GM19099 (cell line): ENCODE data around the gene HOXA5.

Experiments used
- POLR2A ChIP-seq: IDR thresholded peaks from 3 replicates; pipeline ENCODE4 v1.6.1; 2011; ENCODE audit warnings: low read depth; ENCODE audit not compliant: insufficient read length; ENCODE audit errors: extremely low read depth

The HOXA5 gene

GRCh38 chr7:27168265-27168947 is 24.9 kb upstream of the HOXA5 start:
- TF ChIP-seq POLR2A, result no peak

GRCh38 chr7:27167916-27168264 is 24.4 kb upstream of the HOXA5 start:
- no peak for TF ChIP-seq POLR2A

- TF ChIP-seq POLR2A, result no peak
Measured at GRCh38 chr7:27166531-27167505, 23.3 kb upstream of the HOXA5 start.

GRCh38 chr7:27165996-27166530 is 22.6 kb upstream of the HOXA5 start:
- no peak for TF ChIP-seq POLR2A

GRCh38 chr7:27165089-27165995 is 21.9 kb upstream of the HOXA5 start, which contains the start of gene HOXA9:
HOXA9 (minus strand) TSS chr7:27165537; CDS start chr7:27165457, 80 bp downstream.
- no peak for TF ChIP-seq POLR2A

GRCh38 chr7:27164367-27165088 is 21.0 kb upstream of the HOXA5 start:
- no peak for TF ChIP-seq POLR2A

- no peak for TF ChIP-seq POLR2A
Measured at GRCh38 chr7:27164045-27164366, 20.5 kb upstream of the HOXA5 start.

GRCh38 chr7:27163288-27164044 is 20.0 kb upstream of the HOXA5 start:
- no peak for TF ChIP-seq POLR2A

- TF ChIP-seq POLR2A, result no peak
Measured at GRCh38 chr7:27162561-27163287, 19.2 kb upstream of the HOXA5 start.

GRCh38 chr7:27161721-27162560 is 18.5 kb upstream of the HOXA5 start:
- TF ChIP-seq POLR2A, result no peak

GRCh38 chr7:27161214-27161720 is 17.8 kb upstream of the HOXA5 start:
- no peak for TF ChIP-seq POLR2A
